ENCODE measurements around the gene FOXL3. TPM values are rescaled to one million over a fixed set of nuclear protein-coding genes. Genes with fewer than 3 reads are reported as not detected.

FOXL3 gene
- total RNA-seq, 3 donors from 2014 or later (not counting 1 experiment from before 2014, with no cell fraction given): not detected

GRCh38 chr7:311131-311680 lies 21.2 kb downstream of the FOXL3 start:
- no peaks in the 10 kb centered on the region for H3K4me1 ChIP-seq (ENCODE audit: control insufficient read depth, insufficient read depth, low read length)
- Mint-ChIP-seq H3K36me3 (peaks cover 6% of the 10 kb centered on the region), H3K27me3 (ENCODE audit: low read depth in 2 of 2) (peaks cover 13 to 58% of the 10 kb centered on the region in 2 donors), H3K27ac (no peak overlapping the region), H3K9me3 (no peaks in the 10 kb centered on the region), H3K4me3 (no peak overlapping the region), H3K4me1 (no peaks in the 10 kb centered on the region)
- no peaks in the 10 kb centered on the region for H3K9me3 ChIP-seq (ENCODE audit: control insufficient read depth, insufficient read depth, low read length)
- H3K27ac ChIP-seq (ENCODE audit: low read length): no peak overlapping the region
- DNase-seq (no peak), ATAC-seq (no peak)
- TF ChIP-seq CTCF (IDR thresholded peaks at IDR 0.05): no peak
- intact Hi-C loops (cut with micrococcal nuclease): no loop called here
- peaks cover 2% of the 10 kb centered on the region for H3K27me3 ChIP-seq (ENCODE audit: control insufficient read depth, insufficient read depth, low read length)
- 82% methylated on average over 19 of the region's 19 CpGs for WGBS (ENCODE audit: insufficient coverage)
- H3K36me3 ChIP-seq (ENCODE audit: control insufficient read depth, insufficient read depth, low read length): no peaks in the 10 kb centered on the region
- H3K4me3 ChIP-seq (ENCODE audit: low read length): no peak overlapping the region

- ATAC-seq (no peak), DNase-seq (no peak)
- Histone ChIP-seq H3K9me3 (ENCODE audit: control insufficient read depth, insufficient read depth, low read length) (no peaks in the 10 kb centered on the region), H3K27me3 (ENCODE audit: control insufficient read depth, insufficient read depth, low read length) (peaks cover 2% of the 10 kb centered on the region), H3K4me1 (ENCODE audit: control insufficient read depth, insufficient read depth, low read length) (no peaks in the 10 kb centered on the region), H3K36me3 (ENCODE audit: control insufficient read depth, insufficient read depth, low read length) (no peaks in the 10 kb centered on the region), H3K4me3 (ENCODE audit: low read length) (no peak overlapping the region), H3K27ac (ENCODE audit: low read length) (no peak overlapping the region)
- Mint-ChIP-seq H3K36me3 (peaks cover 6% of the 10 kb centered on the region), H3K9me3 (no peaks in the 10 kb centered on the region), H3K4me1 (no peaks in the 10 kb centered on the region), H3K27ac (no peak overlapping the region), H3K4me3 (no peak overlapping the region), H3K27me3 (ENCODE audit: low read depth in 2 of 2) (peaks cover 14 to 63% of the 10 kb centered on the region in 2 donors)
- 67% methylated on average over 5 of the region's 5 CpGs for WGBS (ENCODE audit: insufficient coverage)
- TF ChIP-seq CTCF (IDR thresholded peaks at IDR 0.05): no peak
- intact Hi-C loops (cut with micrococcal nuclease): no loop called here
Observed at GRCh38 chr7:311796-312195, 21.8 kb downstream of the FOXL3 start.

GRCh38 chr7:312424-312823 lies 22.5 kb downstream of the FOXL3 start:
- Mint-ChIP-seq H3K4me1 (no peaks in the 10 kb centered on the region), H3K27me3 (ENCODE audit: low read depth in 2 of 2) (peaks cover 18 to 64% of the 10 kb centered on the region in 2 donors), H3K36me3 (peaks cover 6% of the 10 kb centered on the region), H3K9me3 (no peaks in the 10 kb centered on the region), H3K4me3 (no peak overlapping the region), H3K27ac (no peak overlapping the region)
- 69% methylated on average over 6 of the region's 6 CpGs for WGBS (ENCODE audit: insufficient coverage)
- H3K27ac ChIP-seq (ENCODE audit: low read length): no peak overlapping the region
- H3K4me3 ChIP-seq (ENCODE audit: low read length): no peak overlapping the region
- DNase-seq: no peak
- intact Hi-C loops (cut with micrococcal nuclease): no loop called here
- H3K4me1 ChIP-seq (ENCODE audit: control insufficient read depth, insufficient read depth, low read length): no peaks in the 10 kb centered on the region
- no peak for ATAC-seq
- no peak for TF ChIP-seq CTCF (IDR thresholded peaks at IDR 0.05)
- peaks cover 2% of the 10 kb centered on the region for H3K27me3 ChIP-seq (ENCODE audit: control insufficient read depth, insufficient read depth, low read length)
- H3K9me3 ChIP-seq (ENCODE audit: control insufficient read depth, insufficient read depth, low read length): no peaks in the 10 kb centered on the region
- H3K36me3 ChIP-seq (ENCODE audit: control insufficient read depth, insufficient read depth, low read length): no peaks in the 10 kb centered on the region

GRCh38 chr7:314853-315252 lies 24.9 kb downstream of the FOXL3 start:
- no peaks in the 10 kb centered on the region for H3K9me3 Mint-ChIP-seq
- Histone ChIP-seq H3K4me1 (ENCODE audit: control insufficient read depth, insufficient read depth, low read length) (no peaks in the 10 kb centered on the region), H3K36me3 (ENCODE audit: control insufficient read depth, insufficient read depth, low read length) (no peaks in the 10 kb centered on the region), H3K9me3 (ENCODE audit: control insufficient read depth, insufficient read depth, low read length) (no peaks in the 10 kb centered on the region), H3K4me3 (ENCODE audit: low read length) (no peak overlapping the region), H3K27me3 (ENCODE audit: control insufficient read depth, insufficient read depth, low read length) (peaks cover 2% of the 10 kb centered on the region), H3K27ac (ENCODE audit: low read length) (no peak overlapping the region)
- no peak overlapping the region for H3K4me3 Mint-ChIP-seq
- H3K27ac Mint-ChIP-seq: no peak overlapping the region
- H3K4me1 Mint-ChIP-seq: no peaks in the 10 kb centered on the region
- DNase-seq (no peak), ATAC-seq (no peak)
- no peaks in the 10 kb centered on the region for H3K36me3 Mint-ChIP-seq
- no peak for TF ChIP-seq CTCF (IDR thresholded peaks at IDR 0.05)
- intact Hi-C loops (cut with micrococcal nuclease): no loop called here
- 88% methylated on average over 8 of the region's 8 CpGs for WGBS (ENCODE audit: insufficient coverage)
- H3K27me3 Mint-ChIP-seq (ENCODE audit: low read depth in 2 of 2): peaks cover 21 to 82% of the 10 kb centered on the region in 2 donors
